Naive B cell (primary cell): Measurements from ENCODE around the gene NQO2. TPM values are rescaled to one million over a fixed set of nuclear protein-coding genes. Genes with fewer than 3 reads are reported as not detected.
A peak's percentile ranks its signal among the peaks of the same experiment; 100 is the strongest.
"Not testable (repeated sequence)": the region's sequence is repeated elsewhere in the genome, so short reads cannot be mapped to it uniquely, and the experiment has no call there.

ENCODE experiments used
- ATAC-seq, 2 donors: fragments of 150-1000 bp; cut with Tn5 transposase; 2 replicates each; pipeline ENCODE4 v1.10.0; 2021; ENCODE audit warnings: low read depth in 2 of 2, mild to moderate bottlenecking in 2 of 2, moderate library complexity in 2 of 2
- DNase-seq: peaks from one replicate; pipeline ENCODE4 v3.0.0; 2022
- H3K27ac Mint-ChIP-seq, 6 donors: one replicate each; pipeline ENCODE4 v1.8.0; 2020 to 2022; ENCODE audit warnings: mild to moderate bottlenecking in 6 of 6, mixed read lengths in 6 of 6, moderate library complexity in 5 of 6, inconsistent platforms in 2 of 6
- H3K27me3 Mint-ChIP-seq, 3 donors: one replicate each; pipeline ENCODE4 v1.8.0; 2021 to 2022; ENCODE audit warnings: mixed read lengths in 3 of 3, mild to moderate bottlenecking in 1 of 3
- H3K36me3 Mint-ChIP-seq, 2 donors: one replicate each; pipeline ENCODE4 v1.8.0; 2020 to 2022; ENCODE audit warnings: mixed read lengths in 2 of 2, inconsistent platforms in 1 of 2, mild to moderate bottlenecking in 1 of 2
- H3K4me1 Mint-ChIP-seq, 3 donors: one replicate each; pipeline ENCODE4 v1.8.0; 2020 to 2022; ENCODE audit warnings: mixed read lengths in 3 of 3, inconsistent platforms in 1 of 3, mild to moderate bottlenecking in 1 of 3, moderate library complexity in 1 of 3
- H3K4me3 Mint-ChIP-seq, 8 donors: one replicate each; pipeline ENCODE4 v1.8.0; 2020 to 2022; ENCODE audit warnings: mild to moderate bottlenecking in 8 of 8, mixed read lengths in 8 of 8, moderate library complexity in 8 of 8, inconsistent platforms in 2 of 8
- H3K9me3 Mint-ChIP-seq, 7 donors: one replicate each; pipeline ENCODE4 v1.8.0; 2020 to 2022; ENCODE audit warnings: mixed read lengths in 7 of 7, mild to moderate bottlenecking in 5 of 7, inconsistent platforms in 2 of 7, moderate library complexity in 1 of 7
- polyA plus RNA-seq, 6 donors: library from polyadenylated mRNA; unstranded; fragments of 300-500 nt; fragmentation: Illumina TruSeq; gene quantifications; one replicate each; pipeline ENCODE4 v1.2.3, GENCODE V29; 2021; ENCODE audit warnings: low read depth in 6 of 6

The NQO2 gene
- polyA plus RNA-seq, 6 donors from 2014 or later = 8.0 to 23.2 (median 14.3) TPM

DNA sequence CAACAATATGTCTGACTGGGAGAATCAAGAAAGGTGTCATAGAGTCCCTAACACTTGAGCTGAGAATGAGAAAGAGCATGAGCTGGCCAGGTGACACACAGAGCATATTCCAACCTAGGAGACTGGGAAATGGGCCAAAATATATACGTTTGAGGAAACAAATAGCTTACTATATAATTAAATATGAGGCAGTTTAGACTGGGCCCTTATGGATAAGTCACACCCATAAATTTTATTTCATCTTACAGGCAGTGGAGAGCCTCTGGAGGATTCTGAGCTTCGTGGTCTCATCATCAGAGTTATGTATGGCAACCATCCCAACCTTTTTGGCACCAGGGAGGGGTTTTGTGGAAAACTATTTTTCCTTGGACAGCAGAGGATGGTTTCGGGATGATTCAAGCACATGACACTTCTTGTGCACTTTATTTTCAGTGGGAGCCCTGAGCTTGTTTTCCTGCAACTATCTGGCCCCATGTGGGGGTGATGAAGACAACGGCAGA is 12.9 kb upstream of the NQO2 start:
- no peak for DNase-seq
- peaks cover 21 to 30% (median 23%) of the 10 kb centered on the region in 3 donors for H3K4me1 Mint-ChIP-seq
- no peak for ATAC-seq
- peak overlapping the region in 4 of 8 donors; percentile 36 to 95 (median 88) for H3K4me3 Mint-ChIP-seq
- no peaks in the 10 kb centered on the region for H3K36me3 Mint-ChIP-seq
- peaks cover 0 to 22% (median 20%) of the 10 kb centered on the region in 3 donors for H3K27me3 Mint-ChIP-seq
- peak overlapping the region in 2 of 6 donors; percentile 16 to 94 for H3K27ac Mint-ChIP-seq
- H3K9me3 Mint-ChIP-seq = no peaks in the 10 kb centered on the region

DNA sequence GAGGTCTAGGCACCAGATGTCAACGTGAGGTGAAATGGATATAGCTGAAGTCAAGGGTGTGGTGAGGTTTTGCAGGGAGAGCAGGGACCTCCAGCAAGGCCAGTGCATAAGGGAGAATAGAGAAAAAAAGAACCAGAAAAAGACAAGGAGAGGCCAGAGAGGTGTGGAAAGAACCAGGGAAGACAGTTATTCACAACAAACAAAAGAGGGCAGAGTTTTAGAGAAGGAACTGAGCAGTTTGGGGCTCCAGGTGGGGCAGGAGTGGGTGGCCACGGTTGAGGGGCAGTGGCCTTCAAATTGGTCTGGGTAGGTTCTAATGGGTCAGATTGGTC is 11.6 kb upstream of the NQO2 start:
- H3K4me1 Mint-ChIP-seq = peaks cover 21 to 30% (median 23%) of the 10 kb centered on the region in 3 donors
- H3K9me3 Mint-ChIP-seq = no peaks in the 10 kb centered on the region
- peaks cover 0 to 9% (median 8%) of the 10 kb centered on the region in 3 donors for H3K27me3 Mint-ChIP-seq
- no peaks in the 10 kb centered on the region for H3K36me3 Mint-ChIP-seq
- no peak for ATAC-seq
- no peak for DNase-seq
- H3K27ac Mint-ChIP-seq = peak overlapping the region; percentile 80 to 96 (median 94)
- peak overlapping the region; percentile 82 to 96 (median 94) for H3K4me3 Mint-ChIP-seq

DNA sequence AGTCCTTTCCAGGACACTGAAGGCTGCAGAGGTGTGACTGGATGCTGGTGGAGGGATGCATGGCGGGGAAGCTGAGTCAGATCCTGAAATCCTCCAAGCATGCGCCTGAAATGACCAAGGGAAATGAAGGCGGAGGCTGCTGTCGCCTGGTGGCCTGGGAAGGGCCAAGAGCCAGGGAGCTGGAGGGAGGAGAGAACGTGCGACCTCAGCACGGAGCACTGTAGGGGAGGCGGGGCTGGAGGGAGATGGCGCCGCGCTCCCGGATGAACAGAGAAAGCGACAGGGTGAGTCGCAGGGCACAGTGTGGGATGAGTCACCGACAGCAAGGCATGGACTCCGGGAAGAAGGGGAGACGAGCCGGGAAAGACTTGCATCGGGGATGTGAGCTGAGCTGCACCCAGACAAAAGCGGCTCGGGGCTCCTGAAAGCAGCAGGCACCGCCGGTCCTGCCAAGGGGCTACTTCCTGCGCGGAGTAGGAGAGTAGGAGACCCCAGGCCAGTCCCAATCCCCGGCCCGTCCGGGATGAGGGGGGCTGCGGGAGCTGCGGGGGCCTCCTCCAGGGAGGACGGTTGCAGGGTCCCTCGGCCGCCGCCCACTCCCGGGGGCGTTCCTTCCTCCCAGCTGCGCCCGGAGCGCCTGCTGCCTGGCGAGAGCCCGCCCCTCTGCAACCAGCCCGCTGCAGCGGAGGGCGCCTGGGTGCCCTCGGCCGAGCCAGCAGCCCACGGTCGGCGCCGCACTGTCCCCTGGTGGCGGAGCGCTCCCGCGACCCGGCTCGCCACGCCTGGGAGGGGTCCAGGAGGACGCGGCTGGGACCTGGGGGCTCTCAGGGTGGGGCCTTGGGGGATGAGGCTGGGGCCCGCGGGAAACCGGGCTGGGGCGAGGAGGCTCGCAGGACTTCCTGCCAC is 11.0 kb upstream of the NQO2 start:
- Mint-ChIP-seq H3K27me3 (peaks cover 0 to 3% (median 1%) of the 10 kb centered on the region in 3 donors), H3K4me3 (peak overlapping the region; percentile 82 to 99 (median 98)), H3K4me1 (peaks cover 21 to 30% (median 23%) of the 10 kb centered on the region in 3 donors), H3K9me3 (no peaks in the 10 kb centered on the region), H3K27ac (peak overlapping the region; percentile 94 to 100 (median 99)), H3K36me3 (no peaks in the 10 kb centered on the region)
- ATAC-seq (peak; percentile 74 to 83), DNase-seq (peak; percentile 84)

DNA sequence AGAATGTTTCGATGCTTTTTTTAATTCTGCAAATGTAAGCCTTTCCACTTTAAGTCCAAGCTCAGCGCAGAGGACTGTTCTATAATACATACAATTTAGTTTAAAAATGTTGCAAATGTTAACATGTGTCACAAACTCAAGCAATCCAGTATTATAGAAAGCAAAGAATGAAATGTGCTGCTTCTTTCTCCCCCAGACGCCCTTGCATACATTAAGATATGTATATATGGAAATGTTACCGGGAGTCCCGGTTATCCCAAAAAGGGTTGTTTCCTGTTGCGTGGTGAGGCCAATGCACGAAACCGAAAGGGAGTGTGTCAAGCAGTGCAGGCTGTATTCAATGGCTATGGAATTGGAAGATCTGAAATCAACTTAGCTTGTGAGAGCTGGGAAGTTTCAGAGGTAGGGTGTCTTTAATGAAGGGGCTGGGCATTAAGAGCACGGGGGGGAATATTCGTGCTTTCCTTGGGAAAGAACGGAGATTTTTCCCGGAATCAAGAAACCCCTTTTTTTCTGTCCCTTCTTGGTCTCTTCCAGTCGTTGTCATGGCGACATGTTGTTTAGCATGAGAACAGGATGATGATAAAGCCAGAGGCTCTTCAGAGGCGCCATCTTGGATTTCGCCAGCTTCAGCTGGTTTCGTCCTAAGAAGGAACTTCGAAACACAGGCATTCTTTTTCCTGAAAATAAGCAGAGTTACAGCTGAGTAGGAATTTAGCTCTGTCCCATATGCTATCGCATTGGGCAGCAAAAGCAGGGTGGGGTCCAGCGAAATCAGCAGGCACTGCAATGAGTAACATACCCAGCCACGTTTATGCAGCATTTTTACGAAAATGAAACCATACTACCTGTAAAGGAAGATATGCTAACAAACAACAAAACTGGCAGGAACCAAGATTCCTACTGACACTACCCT is 10.1 kb upstream of the NQO2 start:
- H3K36me3 Mint-ChIP-seq = no peaks in the 10 kb centered on the region

DNA sequence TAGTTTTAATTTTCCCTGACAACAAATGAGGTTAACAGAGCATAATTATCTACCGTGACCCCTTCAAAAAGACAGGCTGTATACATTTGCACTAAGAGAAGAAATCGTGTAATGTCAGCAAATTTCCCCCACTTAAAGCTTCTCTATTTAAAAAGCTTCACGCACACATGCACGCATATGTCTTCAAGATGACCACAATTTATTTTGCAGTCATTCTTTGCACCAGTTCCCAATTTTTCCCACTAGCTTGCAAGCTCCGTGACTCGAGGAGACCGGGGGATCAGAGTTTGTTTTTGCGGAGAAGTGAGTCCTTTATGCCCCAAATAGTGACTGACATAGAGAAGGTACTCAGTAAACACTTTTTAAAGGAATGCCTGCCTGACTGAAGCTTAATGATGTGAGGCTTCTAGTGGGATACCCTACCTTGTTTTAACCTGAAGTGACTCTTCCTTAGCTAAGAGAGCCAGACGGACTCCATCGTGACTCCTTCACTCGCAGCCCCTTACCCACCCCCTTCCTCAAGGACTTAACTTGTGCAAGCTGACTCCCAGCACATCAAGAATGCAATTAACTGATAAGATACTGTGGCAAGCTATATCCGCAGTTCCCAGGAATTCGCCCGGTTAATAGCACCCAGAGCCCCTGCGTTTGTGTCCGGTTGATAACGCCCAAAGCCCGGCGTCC is 9.3 kb upstream of the NQO2 start:
- no peaks in the 10 kb centered on the region for H3K27me3 Mint-ChIP-seq
- H3K36me3 Mint-ChIP-seq = no peaks in the 10 kb centered on the region
- peaks cover 21 to 30% (median 23%) of the 10 kb centered on the region in 3 donors for H3K4me1 Mint-ChIP-seq
- H3K4me3 Mint-ChIP-seq = peak overlapping the region; percentile 82 to 99 (median 98)
- no peaks in the 10 kb centered on the region for H3K9me3 Mint-ChIP-seq
- H3K27ac Mint-ChIP-seq = peak overlapping the region; percentile 94 to 100 (median 99)
- ATAC-seq (no peak), DNase-seq (no peak)

More for the DNA sequence above, 10.1 kb upstream of the NQO2 start:
- H3K4me3 Mint-ChIP-seq = peak overlapping the region; percentile 82 to 99 (median 98)
- H3K27ac Mint-ChIP-seq = peak overlapping the region; percentile 94 to 100 (median 99)
- H3K9me3 Mint-ChIP-seq = no peaks in the 10 kb centered on the region
- no peaks in the 10 kb centered on the region for H3K27me3 Mint-ChIP-seq
- DNase-seq (peak; percentile 88), ATAC-seq (peak; percentile 70 to 76)
- peaks cover 21 to 30% (median 23%) of the 10 kb centered on the region in 3 donors for H3K4me1 Mint-ChIP-seq

DNA sequence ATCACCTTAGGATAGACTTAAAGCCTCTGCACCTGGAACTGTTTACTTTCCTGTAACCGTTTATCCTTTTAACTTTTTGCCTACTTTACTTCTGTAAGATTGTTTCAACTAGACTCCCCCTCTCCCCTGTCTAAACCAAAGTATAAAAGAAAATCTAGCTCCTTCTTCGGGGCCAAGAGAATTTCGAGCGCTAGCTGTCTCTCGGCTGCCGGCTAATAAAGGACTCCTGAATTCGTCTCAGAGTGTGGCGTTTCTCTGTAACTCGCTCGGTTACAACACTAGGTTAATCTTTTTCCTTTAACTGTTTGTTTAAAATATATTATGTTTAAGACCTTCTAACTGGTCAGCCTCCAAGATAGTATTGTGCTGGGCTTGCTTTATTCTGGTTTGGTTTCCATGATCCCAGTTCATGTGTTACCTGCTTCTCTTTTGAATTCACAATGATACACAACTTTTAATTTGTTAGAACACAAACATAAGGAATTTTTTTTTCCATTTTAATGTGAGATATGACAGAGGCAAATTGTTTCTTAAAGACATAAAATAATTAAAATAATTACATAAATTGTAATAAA is 8.7 kb upstream of the NQO2 start:
- Mint-ChIP-seq H3K27ac (peak overlapping the region; percentile 94 to 100 (median 99)), H3K4me1 (peaks cover 21 to 30% (median 23%) of the 10 kb centered on the region in 3 donors), H3K9me3 (no peaks in the 10 kb centered on the region), H3K4me3 (peak overlapping the region; percentile 82 to 99 (median 98)), H3K27me3 (no peaks in the 10 kb centered on the region), H3K36me3 (no peaks in the 10 kb centered on the region)
- no peak for ATAC-seq
- no peak for DNase-seq

DNA sequence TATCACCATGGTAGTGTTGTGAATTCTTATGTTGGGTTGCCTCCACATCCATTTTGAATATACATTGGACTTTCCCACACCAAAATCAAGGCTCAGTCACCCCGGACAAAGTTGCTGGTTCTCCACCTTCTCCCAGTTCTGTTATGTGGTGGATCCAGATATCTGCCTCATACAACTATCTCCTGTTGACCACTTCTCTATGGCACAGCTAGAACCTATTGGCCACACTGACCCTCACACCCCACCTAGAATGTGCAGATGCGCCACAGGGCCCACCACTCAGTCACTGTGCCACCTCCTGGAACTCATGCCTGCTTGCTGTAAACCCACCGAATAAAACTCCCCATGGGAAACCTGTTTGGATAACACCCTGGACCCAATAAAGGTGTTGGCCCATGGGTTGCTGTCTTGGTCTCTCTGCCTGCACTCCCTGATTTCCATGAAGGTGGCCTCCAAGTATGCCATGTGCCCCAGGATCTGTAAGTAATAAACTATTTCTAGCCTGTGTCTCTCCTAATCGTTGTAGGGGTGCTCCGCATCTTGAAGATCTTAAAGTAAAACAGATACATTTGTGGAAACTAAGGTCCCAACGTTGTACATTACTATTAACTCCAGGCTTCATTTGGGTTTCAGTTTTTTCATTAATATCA is 7.2 kb upstream of the NQO2 start:
- no peaks in the 10 kb centered on the region for H3K36me3 Mint-ChIP-seq
- H3K27me3 Mint-ChIP-seq = no peaks in the 10 kb centered on the region
- no peaks in the 10 kb centered on the region for H3K9me3 Mint-ChIP-seq
- ATAC-seq (no peak), DNase-seq (no peak)
- peak overlapping the region in 1 of 6 donors; percentile 92 for H3K27ac Mint-ChIP-seq
- peak overlapping the region in 5 of 8 donors; percentile 0 to 25 (median 20) for H3K4me3 Mint-ChIP-seq
- H3K4me1 Mint-ChIP-seq = peaks cover 17 to 25% (median 22%) of the 10 kb centered on the region in 3 donors

DNA sequence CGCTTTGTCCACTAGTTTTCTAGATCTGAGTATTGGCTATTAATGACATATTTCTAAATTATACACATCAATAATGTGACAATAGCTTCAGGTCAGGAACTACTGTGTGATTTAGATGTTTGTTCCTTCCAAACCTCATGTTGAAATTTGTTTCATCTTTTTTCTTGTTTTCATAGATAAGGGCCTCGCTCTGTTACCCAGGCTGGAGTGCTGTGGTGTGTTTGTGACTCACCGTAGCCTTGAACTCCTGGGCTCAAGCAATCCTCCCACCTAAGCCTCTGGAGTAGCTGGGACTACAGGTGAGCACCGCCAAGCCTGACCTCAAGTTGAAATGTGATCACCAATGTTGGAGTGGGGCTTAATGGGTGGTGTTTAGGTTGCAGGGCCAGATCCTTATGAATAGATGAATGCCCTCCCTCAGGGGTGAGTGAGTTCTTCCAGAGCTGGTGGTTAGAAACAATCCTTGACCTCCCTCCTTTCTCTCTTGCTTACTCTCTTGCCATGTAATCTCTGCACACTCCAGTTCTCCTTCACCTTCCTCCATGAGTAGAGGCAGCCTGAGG is 5.9 kb upstream of the NQO2 start:
- DNase-seq (no peak), ATAC-seq (no peak)
- no peaks in the 10 kb centered on the region for H3K27me3 Mint-ChIP-seq
- no peaks in the 10 kb centered on the region for H3K36me3 Mint-ChIP-seq
- H3K9me3 Mint-ChIP-seq = no peaks in the 10 kb centered on the region
- peak overlapping the region in 1 of 6 donors; percentile 6 for H3K27ac Mint-ChIP-seq
- peaks cover 10 to 22% (median 17%) of the 10 kb centered on the region in 3 donors for H3K4me1 Mint-ChIP-seq
- H3K4me3 Mint-ChIP-seq = peak overlapping the region in 1 of 8 donors; percentile 11

DNA sequence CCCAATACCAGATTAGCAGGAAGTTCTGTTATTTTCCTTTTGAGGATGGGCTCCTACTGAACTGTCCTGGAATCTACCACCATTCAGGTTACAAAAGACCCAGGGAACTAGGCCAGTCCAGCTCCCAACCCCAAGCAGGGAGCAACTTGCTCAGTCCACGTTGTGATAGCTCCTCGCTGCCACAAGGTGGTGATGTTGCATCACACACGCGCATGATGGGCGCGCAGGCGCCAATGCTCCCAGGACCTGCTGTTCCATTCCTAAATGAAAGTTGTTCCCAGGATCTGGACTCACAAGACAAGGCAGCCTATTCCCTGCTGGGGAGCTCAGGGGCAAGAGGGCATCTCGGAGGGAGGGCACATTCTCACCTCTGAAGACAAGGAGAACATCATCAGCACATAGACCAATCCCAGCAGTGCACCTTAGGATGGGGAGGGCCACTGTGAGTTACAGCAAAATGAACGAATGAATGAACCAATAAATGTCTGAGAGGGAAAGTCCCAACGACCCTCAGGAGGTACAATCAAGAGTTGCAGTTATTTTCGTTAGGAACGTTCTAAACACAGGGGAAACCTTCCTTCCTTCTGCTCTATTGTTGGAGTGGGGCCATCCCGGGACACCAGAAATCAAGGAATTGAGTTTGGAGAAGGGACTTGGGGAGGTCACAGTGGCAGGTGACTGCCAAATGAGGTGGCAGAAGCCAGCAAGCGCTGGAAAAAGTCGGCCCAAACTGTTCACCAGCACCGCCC is 1.3 kb upstream of the NQO2 start:
- not testable (repeated sequence) for H3K36me3 Mint-ChIP-seq, H3K9me3 Mint-ChIP-seq, H3K27me3 Mint-ChIP-seq
- Mint-ChIP-seq H3K4me3 (peak overlapping the region; percentile 80 to 94 (median 89)), H3K27ac (peak overlapping the region in 3 of 6 donors; percentile 62 to 92 (median 88)), H3K4me1 (peaks cover 14 to 25% (median 17%) of the 10 kb centered on the region in 3 donors)
- DNase-seq (peak; percentile 72), ATAC-seq (peak; percentile 58 to 68)

DNA sequence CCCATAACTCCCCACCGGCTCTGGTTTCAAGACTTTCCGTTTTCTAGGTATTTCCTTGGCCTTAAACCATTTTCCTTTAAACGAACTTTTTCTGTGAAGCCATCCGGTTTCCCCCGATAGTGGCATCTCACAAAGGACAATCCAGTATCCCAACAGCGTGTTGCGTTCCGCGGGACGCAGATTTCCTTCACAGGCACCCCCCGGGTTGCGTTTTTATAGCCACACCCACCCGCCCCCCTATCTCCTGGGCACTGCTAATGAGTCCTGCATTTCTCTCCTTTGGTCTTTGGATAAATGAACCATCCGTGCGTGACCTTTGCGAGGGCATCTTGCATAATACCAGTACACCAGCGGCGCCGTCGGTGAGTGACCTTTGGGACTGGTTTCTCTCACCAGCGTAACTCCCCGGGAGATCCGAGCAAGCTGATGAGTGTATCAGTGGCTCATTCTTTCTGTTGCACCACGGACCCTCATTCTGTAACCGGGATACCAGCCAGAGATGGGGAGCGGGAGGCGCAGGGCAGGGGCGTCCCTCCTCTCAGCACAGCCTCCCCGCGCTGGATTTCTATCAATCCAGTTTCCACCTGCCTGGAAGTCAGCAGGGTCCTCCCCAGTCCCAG is 586 bp upstream of the NQO2 start:
- Mint-ChIP-seq H3K4me1 (peaks cover 14 to 25% (median 17%) of the 10 kb centered on the region in 3 donors), H3K36me3 (no peaks in the 10 kb centered on the region), H3K27ac (peak overlapping the region in 3 of 6 donors; percentile 86 to 92 (median 88)), H3K9me3 (no peaks in the 10 kb centered on the region), H3K27me3 (no peaks in the 10 kb centered on the region), H3K4me3 (peak overlapping the region; percentile 80 to 94 (median 89))
- DNase-seq (no peak), ATAC-seq (peak; percentile 7 to 23)
